Anterior cingulate cortex (tissue), 58 donors: ENCODE results near the gene HTT.

Source experiments
- DNase-seq, 58 donors: peaks; one replicate each; lab custom pipeline; 2025; lab: John Stamatoyannopoulos, UW

Gene HTT

GRCh38 chr4:3213106-3213425, 138.6 kb downstream of the HTT start:
- no peak for DNase-seq

GRCh38 chr4:3213661-3214250, 139.3 kb downstream of the HTT start:
- no peak for DNase-seq

DNA sequence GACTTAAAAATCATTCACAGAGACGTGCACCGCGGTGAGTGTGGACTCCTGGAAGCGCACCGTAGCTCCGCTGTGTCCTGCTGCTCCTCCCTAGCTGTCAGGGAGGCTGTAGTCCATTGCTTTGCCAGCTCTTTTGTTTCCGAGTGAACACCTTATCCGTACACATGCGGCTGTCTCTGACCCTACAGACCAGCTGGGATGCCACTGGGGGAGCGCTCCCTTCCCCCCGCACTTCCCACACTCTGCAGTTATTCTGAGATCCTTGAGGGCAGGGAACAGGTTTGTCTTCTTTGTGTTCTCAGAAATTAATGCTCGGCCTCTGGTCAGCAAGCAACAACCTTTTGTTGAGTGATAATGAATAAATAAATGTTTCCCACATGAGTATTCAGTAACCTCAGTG, 140.8 kb downstream of the HTT start:
- DNase-seq = no peak

- no peak for DNase-seq
Measured at GRCh38 chr4:3215733-3216132, 141.3 kb downstream of the HTT start.

DNA sequence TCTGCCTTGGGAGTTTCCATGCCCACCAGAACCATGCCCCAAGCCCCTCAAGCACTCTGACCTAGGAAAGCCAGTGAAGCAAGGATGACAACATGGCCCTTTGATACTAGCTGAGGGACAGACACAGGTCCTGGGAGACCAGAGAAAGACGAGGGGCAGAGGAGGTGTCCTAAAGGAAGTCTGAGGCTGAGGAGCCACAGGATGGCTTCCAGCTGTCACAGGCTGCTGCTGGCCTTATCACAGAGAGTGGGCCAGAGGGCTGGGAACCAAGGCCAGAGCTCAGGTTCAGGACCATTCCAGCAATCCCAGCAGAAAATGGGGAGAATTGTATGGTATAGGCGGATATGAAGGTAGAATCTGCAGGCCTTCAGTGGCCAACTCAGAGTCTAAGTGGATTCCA, 142.8 kb downstream of the HTT start:
- DNase-seq = no peak

GRCh38 chr4:3217771-3218170, 143.3 kb downstream of the HTT start:
- no peak for DNase-seq

GRCh38 chr4:3218824-3219760, 144.6 kb downstream of the HTT start:
- no peak for DNase-seq

- DNase-seq = no peak
Measured at GRCh38 chr4:3219761-3220475, 145.4 kb downstream of the HTT start.

DNA sequence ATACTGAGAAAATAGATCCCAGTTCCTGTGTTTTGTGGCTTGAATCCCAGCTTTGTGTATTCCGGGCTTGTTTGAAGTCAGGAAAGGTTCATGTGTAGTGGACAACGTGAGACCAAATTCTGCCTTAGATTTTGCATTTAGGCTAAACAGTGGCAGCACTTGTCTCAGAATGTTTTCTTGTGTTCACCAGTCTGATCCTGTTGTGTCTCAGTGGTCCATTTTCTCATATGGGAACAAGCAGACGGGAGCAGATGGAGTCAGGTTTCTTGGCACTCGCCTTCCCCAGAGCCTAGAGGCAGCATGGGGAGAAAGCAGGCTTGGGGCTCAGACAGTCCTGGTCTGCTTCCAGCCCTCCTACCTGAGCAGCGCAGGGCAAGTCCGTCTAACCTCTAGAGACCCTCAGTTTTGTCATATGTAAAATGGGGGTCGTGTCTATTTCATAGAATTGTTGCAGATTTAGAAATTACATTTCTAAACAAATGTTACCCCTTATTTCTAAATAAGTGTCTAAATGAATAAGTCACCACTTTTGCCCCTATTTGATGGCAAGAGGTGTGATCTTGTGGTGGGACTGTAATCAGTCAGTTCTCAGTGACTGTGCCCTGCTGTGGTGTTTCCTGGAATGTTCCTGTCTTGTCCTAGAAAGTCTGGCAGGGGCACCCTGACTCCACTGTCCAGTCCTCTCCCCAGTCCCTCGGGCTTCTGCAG, 146.1 kb downstream of the HTT start:
- DNase-seq = no peak

- no peak for DNase-seq
Measured at GRCh38 chr4:3221184-3221494, 146.7 kb downstream of the HTT start.

DNA sequence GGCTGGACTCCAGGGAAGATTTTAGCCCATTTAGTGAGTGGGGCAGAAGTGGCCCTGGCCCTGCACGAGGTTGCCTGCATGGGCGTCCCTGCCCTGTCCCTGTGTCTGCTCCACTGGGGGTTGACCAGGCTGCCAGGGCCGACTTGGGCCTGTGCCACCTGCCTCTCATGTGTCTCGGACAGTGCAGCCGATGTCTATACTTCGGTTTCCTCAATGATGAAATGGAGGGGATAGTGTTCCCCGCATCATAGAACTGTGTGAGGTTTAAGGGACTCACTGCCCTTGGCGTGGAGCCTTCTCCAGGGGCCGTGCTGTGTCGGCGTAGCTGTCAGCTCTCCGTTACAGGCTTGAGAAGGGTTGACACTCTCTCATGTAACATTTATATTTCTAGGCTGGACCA, 147.5 kb downstream of the HTT start:
- DNase-seq = no peak

- no peak for DNase-seq
Measured at GRCh38 chr4:3223346-3223745, 148.9 kb downstream of the HTT start.

DNA sequence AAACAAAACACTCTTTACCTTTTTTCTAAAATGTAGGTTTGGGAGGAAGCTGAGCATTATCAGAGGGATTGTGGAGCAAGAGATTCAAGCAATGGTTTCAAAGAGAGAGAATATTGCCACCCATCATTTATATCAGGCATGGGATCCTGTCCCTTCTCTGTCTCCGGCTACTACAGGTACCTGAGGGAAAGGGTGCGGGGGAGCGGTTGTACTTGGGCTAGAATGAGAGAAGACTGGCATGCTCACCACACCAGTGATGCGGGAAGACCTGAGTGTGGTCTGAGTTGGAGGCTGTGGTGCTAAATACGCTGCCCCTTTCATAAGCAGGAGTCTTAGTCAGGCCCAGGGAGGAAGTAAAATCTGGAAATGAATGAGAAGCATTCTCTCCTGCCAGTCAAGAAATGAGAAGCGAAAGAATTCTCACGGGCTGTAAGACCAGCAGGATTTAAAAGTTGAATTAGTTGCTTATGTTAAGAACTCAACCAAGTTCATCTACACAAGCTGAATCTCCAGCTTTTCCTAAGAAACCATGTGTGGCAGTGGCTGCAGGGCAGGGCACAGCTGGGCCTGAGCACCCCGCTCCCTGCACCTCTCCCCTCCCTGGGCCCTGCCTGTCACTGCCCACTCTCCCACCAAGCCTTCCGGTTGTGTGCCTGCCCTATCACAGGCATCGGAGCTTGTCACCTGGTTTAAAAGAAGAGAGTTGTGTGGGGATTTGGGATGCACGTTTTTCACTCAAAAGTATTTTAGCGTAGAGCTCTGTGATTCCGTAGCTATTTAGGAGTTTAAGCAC, 149.7 kb downstream of the HTT start:
- no peak for DNase-seq

- DNase-seq = no peak
Measured at GRCh38 chr4:3225071-3225850, 150.8 kb downstream of the HTT start.

GRCh38 chr4:3225936-3226335, 151.5 kb downstream of the HTT start:
- no peak for DNase-seq

GRCh38 chr4:3226467-3226866, 152.0 kb downstream of the HTT start:
- DNase-seq = peak in 10 of 58 donors; percentile 12 to 56 (median 34)

- no peak for DNase-seq
Measured at GRCh38 chr4:3226944-3227343, 152.5 kb downstream of the HTT start.

DNA sequence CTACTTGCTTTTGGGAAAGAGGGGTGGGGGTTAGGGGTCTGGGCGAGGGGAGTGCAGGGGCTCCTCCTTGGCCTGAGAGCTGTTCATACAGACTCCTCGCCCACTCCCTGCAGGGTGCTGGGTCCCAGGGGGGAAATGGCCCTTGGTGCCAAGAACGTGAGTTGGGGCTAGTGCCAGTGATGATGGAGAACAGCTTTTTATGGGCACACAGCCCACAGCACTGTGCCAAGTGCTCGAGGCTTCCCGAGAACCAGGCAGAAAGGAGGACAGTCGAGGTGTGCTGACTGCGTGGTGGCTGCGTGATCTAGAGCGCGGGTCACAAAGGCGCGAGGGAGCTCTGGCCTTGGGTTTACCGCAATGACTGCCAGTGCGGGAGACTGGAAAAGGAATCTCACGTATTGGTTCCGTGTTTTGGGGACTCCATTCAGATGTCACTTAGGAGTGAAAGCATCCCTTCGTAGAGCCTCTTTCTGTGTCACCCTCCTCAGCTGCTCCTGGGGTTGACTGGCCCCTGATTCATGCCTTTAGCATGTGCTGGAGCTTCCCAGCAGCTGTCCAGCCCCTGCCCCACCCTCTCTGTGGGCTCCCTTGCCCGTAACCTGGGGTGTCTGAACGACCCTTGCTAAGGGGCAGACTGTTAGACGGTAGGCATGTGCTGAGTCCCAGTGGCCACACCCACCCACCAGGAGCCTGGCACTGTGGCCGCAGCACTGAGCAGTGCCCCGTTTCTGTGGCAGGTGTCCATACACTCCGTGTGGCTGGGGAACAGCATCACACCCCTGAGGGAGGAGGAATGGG, 153.6 kb downstream of the HTT start:
- DNase-seq = no peak

- no peak for DNase-seq
Measured at GRCh38 chr4:3228881-3229280, 154.4 kb downstream of the HTT start.
